ENCODE measurements around the gene DAAM1. TPM values are rescaled to one million over a fixed set of nuclear protein-coding genes. Genes with fewer than 3 reads are reported as not detected.

DAAM1 gene
- total and polyA plus RNA-seq, 10 donors: 8.3 to 76.1 (median 35.2) TPM

DNA sequence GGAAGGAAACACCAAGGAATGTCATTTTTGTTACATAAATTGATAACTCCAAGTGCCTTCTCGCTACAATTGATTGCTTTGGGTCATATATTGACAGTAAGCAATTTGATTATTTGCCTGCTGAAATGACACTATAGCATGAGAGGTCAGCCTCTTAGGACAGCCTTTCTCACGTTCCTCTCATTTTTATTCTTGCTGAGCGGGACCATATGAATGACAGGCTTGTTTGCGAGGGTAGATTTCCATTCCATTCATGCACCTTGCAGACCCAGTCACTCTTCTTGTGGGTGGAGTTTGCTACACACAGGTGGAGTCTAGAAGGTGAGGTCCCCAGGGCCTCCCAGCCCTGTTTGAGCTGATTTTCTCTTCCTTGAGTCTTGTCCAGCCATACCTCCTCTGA lies 27.3 kb downstream of the DAAM1 start:
- WGBS, 5 donors: 82 to 97% (median 91%) methylated on average over 4 of the region's 4 CpGs
- H3K27ac ChIP-seq: no peak overlapping the region
- TF ChIP-seq POLR2A (IDR thresholded peaks at IDR 0.05) (no peak), POLR2AphosphoS5 (IDR thresholded peaks at IDR 0.05) (no peak)
- TF ChIP-seq, protein P1, sequence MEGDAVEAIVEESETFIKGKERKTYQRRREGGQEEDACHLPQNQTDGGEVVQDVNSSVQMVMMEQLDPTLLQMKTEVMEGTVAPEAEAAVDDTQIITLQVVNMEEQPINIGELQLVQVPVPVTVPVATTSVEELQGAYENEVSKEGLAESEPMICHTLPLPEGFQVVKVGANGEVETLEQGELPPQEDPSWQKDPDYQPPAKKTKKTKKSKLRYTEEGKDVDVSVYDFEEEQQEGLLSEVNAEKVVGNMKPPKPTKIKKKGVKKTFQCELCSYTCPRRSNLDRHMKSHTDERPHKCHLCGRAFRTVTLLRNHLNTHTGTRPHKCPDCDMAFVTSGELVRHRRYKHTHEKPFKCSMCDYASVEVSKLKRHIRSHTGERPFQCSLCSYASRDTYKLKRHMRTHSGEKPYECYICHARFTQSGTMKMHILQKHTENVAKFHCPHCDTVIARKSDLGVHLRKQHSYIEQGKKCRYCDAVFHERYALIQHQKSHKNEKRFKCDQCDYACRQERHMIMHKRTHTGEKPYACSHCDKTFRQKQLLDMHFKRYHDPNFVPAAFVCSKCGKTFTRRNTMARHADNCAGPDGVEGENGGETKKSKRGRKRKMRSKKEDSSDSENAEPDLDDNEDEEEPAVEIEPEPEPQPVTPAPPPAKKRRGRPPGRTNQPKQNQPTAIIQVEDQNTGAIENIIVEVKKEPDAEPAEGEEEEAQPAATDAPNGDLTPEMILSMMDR (IDR thresholded peaks at IDR 0.05 in 8 of 11, conservative IDR thresholded peaks at IDR 0.05 in 3 of 11): no peak
- H3K4me1 ChIP-seq: peaks cover 0 to 25% (median 7%) of the 10 kb centered on the region in 6 donors
- no peaks in the 10 kb centered on the region for H3K9me3 ChIP-seq
- no peak for DNase-seq
- intact Hi-C loops (cut with DNase I; ENCODE audit: low total_unique reads): no loop called here
- no peak overlapping the region for H3K4me3 ChIP-seq
- no peaks in the 10 kb centered on the region for H3K36me3 ChIP-seq
- H3K27me3 ChIP-seq (replicated peaks in 1 of 7): no peaks in the 10 kb centered on the region

- intact Hi-C loops (cut with DNase I; ENCODE audit: low total_unique reads): no loop called here
- H3K4me3 ChIP-seq: no peak overlapping the region
- H3K4me1 ChIP-seq: peaks cover 0 to 25% (median 5%) of the 10 kb centered on the region in 6 donors
- no peaks in the 10 kb centered on the region for H3K27me3 ChIP-seq (replicated peaks in 1 of 7)
- no peak for TF ChIP-seq POLR2A (IDR thresholded peaks at IDR 0.05)
- TF ChIP-seq POLR2AphosphoS5 (IDR thresholded peaks at IDR 0.05): no peak
- TF ChIP-seq, protein P1 (IDR thresholded peaks at IDR 0.05 in 8 of 11, conservative IDR thresholded peaks at IDR 0.05 in 3 of 11): no peak
- H3K27ac ChIP-seq: no peak overlapping the region
- no peaks in the 10 kb centered on the region for H3K9me3 ChIP-seq
- WGBS, 5 donors: 76 to 95% (median 86%) methylated on average over 1 of the region's 1 CpG
- DNase-seq: no peak
- no peaks in the 10 kb centered on the region for H3K36me3 ChIP-seq
These were observed 28.5 kb downstream of the DAAM1 start for GRCh38 chr14:59217011-59217410.

DNA sequence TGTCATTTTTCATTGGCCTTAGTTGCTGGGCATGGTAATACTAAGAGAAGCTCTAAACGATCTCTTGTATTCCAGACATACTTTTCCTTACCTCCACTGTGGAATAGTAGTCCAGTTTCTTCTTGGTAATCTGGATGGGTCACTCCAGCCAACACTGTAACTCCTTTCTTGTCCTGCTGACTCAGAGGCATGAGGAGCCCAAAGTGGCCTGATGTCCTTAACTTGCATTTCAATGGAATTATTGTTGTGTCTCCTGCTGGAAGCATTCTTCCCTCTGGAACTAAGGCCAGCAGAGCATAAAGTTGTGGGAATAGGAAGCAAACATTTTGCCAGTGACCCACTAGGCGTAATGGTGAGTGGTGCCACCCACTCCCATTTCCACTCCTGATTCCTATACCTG lies 33.1 kb downstream of the DAAM1 start:
- WGBS, 5 donors: 88 to 95% (median 93%) methylated on average over 2 of the region's 2 CpGs
- Histone ChIP-seq H3K27ac (no peak overlapping the region), H3K9me3 (no peaks in the 10 kb centered on the region), H3K4me1 (peaks cover 0 to 8% (median 0%) of the 10 kb centered on the region in 6 donors), H3K36me3 (no peaks in the 10 kb centered on the region), H3K4me3 (no peak overlapping the region), H3K27me3 (replicated peaks in 1 of 7) (no peaks in the 10 kb centered on the region)
- DNase-seq: no peak
- intact Hi-C loops (cut with DNase I; ENCODE audit: low total_unique reads): no loop called here
- TF ChIP-seq POLR2A (IDR thresholded peaks at IDR 0.05): no peak
- TF ChIP-seq, protein P1 (IDR thresholded peaks at IDR 0.05 in 8 of 11, conservative IDR thresholded peaks at IDR 0.05 in 3 of 11): no peak
- TF ChIP-seq POLR2AphosphoS5 (IDR thresholded peaks at IDR 0.05): no peak

DNA sequence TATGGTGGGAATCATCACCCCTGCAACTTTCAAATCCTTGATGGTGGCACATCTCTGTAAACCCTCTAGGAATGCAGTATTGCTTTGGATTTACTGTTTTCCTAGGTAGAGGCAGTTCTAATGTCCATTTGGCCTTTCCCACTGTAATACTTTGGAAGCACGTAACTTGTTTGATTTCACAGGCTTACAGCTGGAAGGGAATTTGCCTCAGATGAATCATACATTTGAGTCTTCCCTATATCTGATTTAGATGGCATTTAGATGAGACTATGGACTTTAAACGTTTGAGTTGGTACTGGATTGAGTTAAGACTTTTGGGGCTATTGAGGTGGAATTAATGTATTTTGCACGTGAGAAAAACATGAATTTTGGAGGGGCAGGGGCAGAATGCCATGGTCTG lies 35.9 kb downstream of the DAAM1 start:
- intact Hi-C loops (cut with DNase I; ENCODE audit: low total_unique reads): no loop called here
- Histone ChIP-seq H3K9me3 (no peaks in the 10 kb centered on the region), H3K36me3 (no peaks in the 10 kb centered on the region), H3K4me3 (no peak overlapping the region), H3K4me1 (peaks cover 0 to 7% (median 0%) of the 10 kb centered on the region in 6 donors), H3K27ac (no peak overlapping the region), H3K27me3 (replicated peaks in 1 of 7) (no peaks in the 10 kb centered on the region)
- WGBS, 5 donors: 89 to 96% (median 92%) methylated on average over 3 of the region's 3 CpGs
- no peak for DNase-seq
- TF ChIP-seq, protein P1 (IDR thresholded peaks at IDR 0.05 in 8 of 11, conservative IDR thresholded peaks at IDR 0.05 in 3 of 11): no peak
- TF ChIP-seq POLR2AphosphoS5 (IDR thresholded peaks at IDR 0.05): no peak
- no peak for TF ChIP-seq POLR2A (IDR thresholded peaks at IDR 0.05)

Measured in spleen (tissue), 11 donors.